ENCODE measurements around the gene TTLL1.

Gene TTLL1

GRCh38 chr22:42992886-42993479 is 96.2 kb downstream of the TTLL1 start:
- Histone ChIP-seq H3K4me1 (ENCODE audit: insufficient read depth, low read length) (peaks cover 20% of the 10 kb centered on the region), H3K9ac (ENCODE audit: low read depth, low read length) (no peak overlapping the region), H3K9me3 (ENCODE audit: control insufficient read depth, insufficient read depth, low read length) (no peaks in the 10 kb centered on the region), H3K36me3 (ENCODE audit: insufficient read depth, low read length) (no peaks in the 10 kb centered on the region)

GRCh38 chr22:42992092-42992491 is 97.1 kb downstream of the TTLL1 start:
- Histone ChIP-seq H3K9me3 (ENCODE audit: control insufficient read depth, insufficient read depth, low read length) (no peaks in the 10 kb centered on the region), H3K9ac (ENCODE audit: low read depth, low read length) (no peak overlapping the region), H3K36me3 (ENCODE audit: insufficient read depth, low read length) (no peaks in the 10 kb centered on the region), H3K4me1 (ENCODE audit: insufficient read depth, low read length) (peaks cover 20% of the 10 kb centered on the region)

GRCh38 chr22:42991010-42991651 is 98.1 kb downstream of the TTLL1 start:
- Histone ChIP-seq H3K9ac (ENCODE audit: low read depth, low read length) (no peak overlapping the region), H3K36me3 (ENCODE audit: insufficient read depth, low read length) (no peaks in the 10 kb centered on the region), H3K4me1 (ENCODE audit: insufficient read depth, low read length) (peaks cover 27% of the 10 kb centered on the region), H3K9me3 (ENCODE audit: control insufficient read depth, insufficient read depth, low read length) (no peaks in the 10 kb centered on the region)

GRCh38 chr22:42990131-42990838 is 98.9 kb downstream of the TTLL1 start:
- Histone ChIP-seq H3K36me3 (ENCODE audit: insufficient read depth, low read length) (no peaks in the 10 kb centered on the region), H3K9me3 (ENCODE audit: control insufficient read depth, insufficient read depth, low read length) (no peaks in the 10 kb centered on the region), H3K9ac (ENCODE audit: low read depth, low read length) (no peak overlapping the region), H3K4me1 (ENCODE audit: insufficient read depth, low read length) (peaks cover 32% of the 10 kb centered on the region)

All from ES-I3 (cell line).